HG03520 (cell line): ENCODE data around the gene NTSR1.
"Not testable (repeated sequence)": the region's sequence is repeated elsewhere in the genome, so short reads cannot be mapped to it uniquely, and the experiment has no call there.

Experiments used
- ATAC-seq: cut with Tn5 transposase; IDR thresholded peaks from one replicate; pipeline ENCODE4 v1.9.1; 2021; ENCODE audit warnings: mild to moderate bottlenecking, moderate library complexity; ENCODE audit not compliant: unreplicated experiment

Gene NTSR1

DNA sequence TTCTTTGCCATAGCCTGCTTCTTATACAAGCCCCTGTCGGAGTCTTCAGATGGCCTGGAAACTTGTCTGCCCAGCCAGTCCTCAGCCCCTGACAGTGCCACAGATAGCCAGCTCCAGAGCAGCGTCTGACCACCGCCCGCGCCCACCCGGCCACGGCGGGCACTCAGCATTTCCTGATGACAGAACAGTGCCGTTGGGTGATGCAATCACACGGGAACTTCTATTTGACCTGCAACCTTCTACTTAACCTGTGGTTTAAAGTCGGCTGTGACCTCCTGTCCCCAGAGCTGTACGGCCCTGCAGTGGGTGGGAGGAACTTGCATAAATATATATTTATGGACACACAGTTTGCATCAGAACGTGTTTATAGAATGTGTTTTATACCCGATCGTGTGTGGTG lies 36.9 kb upstream of the NTSR1 start:
- no peak for ATAC-seq

DNA sequence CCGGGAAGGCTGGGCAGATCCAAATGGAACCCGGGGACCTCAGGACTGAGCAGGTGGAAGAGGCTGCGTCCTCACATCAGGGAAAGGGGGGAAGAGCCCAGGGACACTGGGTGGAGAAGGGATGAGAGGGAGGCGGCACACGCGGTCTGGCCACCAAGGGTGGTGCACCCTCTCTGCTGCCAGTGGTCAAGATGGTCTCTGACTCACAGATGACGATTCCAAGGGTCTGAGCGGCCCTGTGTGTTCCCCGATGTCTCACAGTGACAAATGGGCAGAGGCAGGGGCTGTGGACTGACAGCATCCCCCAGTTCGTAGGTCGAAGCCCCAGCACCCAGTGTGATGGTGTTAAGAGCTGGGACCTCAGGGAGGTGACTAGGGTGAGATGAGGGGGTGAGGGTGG lies 34.3 kb upstream of the NTSR1 start:
- ATAC-seq, result no peak

DNA sequence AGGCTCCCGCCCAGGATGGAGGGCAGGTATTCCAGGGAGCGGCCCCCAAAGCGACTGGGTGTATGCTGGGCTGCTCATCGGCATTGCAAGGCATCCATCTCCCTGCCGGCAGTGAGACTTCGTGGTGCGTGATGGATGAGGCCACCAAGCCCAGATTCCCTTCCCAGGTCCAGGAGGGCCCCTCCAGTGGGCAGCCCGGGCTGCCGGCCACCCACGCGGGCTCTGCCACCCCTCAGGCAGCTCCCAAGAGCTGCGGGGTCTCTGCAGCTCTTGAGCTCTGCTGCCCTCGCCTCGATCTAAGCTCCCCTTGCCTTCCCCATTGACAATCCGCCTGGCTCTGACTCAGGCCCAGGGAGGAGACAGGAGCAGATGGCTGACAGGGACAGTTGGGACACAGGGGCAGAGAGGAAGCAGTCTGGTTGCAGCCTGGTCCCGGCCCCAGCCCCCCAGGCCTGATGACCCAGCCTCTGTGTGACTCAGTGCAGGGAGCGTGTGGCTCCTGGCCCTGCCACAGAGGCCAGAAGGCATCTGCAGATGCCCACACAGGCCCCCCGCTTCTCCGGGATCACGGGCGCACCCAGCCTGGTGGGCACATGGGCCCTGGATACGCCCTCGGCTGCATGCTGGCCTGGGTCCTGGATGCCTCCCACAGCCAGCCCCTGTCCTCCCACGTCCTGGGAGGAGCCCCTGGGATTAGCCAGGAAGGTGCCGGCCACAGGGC lies 33.3 kb upstream of the NTSR1 start:
- no peak for ATAC-seq

DNA sequence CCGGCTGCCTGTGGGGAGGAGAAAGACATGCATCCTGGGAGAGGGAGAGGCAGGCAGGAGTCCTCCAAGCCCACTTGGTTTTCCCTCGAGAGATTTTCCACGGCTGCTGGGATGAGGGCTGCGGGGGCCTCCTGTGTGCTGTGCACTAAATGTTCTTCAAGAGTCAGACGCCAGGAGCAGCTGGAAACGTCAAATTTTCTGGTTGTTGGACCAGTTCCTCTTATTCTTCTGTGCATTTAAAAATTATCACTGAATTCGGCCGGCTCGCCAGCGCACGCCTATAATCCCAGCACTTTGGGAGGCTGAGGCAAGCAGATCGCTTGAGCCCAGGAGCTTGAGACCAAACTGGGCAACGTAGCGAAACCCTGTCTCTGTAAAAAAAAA lies 32.8 kb upstream of the NTSR1 start:
- no peak for ATAC-seq

DNA sequence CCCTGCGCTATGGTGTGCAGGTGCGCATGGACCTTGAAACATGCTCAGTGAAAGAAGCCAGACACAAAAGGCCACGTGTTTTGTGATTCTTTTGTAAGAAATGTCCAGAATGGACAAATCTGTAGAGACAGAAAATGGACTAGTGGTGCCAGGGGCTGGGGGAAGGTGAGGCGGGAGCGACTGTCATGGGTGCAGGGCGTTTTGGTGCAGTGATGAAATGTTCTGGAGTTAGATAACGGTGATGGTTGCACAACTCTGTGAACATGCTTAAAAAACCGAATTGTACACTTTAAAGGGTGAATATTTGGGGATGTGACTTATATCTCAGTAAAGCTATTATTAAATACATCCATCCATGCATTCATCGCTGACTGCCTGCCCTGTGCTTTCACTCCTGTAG lies 31.7 kb upstream of the NTSR1 start:
- ATAC-seq, result no peak

DNA sequence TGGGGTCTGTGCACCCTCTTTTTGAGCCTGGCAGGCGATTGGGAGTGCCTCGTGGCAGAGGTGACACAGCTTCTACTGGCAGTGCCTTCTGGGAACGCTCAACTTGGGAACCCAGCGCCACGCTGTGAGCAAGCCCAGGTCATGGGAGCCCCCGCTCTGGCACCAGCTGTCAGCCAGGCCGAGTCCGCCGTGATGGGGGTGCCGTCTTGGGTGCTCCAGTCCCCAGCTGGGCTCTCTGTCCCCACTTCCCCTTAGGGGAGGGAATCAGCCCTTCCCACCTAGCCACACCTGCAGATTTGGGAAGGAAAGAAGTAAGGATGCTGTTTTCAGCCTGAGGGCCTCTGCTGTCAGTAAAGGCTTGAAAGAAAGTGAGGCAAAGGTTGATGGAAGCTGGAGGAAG lies 31.0 kb upstream of the NTSR1 start:
- ATAC-seq, result no peak

DNA sequence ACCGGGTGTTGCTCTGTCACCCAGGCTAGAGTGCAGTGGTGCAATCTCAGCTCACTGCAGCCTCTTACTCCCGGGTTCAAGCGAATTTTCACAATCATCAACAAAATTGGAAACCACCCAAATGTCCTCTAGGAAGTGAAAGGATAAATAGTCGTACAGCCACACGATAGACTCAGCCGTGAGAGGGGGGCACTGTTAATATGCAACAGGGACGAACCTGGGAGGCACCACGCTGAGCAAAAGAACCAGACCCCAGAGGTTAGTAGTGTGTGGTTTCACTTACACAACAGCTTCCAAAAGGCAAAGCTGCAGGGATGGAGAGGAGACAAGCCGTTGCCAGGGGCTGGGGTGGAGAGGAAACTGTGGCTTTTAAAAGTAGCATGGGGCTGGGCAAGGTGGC lies 30.1 kb upstream of the NTSR1 start:
- ATAC-seq, result no peak

DNA sequence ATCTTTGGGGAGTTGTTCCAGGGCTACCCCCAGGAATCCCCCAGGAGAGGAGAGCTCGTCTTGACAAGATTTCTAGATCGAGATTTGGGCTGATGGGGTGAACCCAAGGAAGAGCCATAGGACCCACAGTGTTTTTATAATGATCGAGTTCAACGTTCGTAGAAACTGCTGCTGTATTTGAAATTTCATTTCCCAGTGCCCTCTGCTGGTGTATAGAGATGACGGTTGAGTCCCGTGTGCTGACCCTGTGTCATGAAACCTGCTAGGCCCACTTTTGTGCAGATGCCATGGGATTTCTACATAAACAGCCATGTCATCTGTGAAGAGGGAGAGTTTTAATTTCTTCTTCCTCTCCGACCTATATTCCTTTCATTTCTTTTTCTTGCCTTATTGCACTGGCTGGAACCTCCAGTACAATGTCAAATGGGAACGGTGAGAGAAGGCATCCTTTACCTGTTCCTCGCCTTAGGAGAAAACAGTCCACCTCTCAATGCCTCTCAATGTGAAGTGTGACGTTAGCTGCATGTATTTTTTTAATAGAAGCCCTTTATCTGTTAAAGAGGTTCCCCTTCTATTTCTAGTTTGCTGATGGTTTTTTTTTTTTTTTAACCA lies 28.6 kb upstream of the NTSR1 start:
- no peak for ATAC-seq

DNA sequence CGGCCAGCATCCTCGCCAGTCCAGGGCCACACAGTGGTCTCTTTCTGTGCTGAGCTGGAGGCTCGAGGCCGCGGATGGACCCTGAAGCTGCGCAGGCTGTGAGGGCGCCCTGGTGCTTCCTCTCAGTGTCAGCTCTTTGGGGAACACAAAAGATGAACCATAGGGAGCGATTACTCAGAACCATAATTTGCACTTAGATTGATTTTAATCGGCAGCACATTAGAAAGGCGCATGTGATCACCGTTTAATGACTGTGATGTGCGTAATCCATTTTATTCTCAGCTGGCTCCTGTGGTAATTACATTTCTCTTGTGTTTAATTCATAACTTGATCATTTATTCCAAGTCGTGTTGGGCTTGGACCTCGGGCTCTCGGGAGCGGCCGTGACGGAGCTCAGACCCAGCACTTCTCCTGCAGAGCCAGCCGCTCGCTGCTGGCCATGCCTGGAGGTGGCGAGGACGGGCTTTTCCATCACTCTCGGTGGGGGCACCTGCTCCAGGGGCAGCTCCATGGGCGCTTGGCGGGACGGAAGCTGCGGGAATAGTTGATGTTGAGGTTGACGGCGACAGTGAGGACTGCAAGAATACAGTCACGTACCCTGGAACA lies 25.6 kb upstream of the NTSR1 start:
- ATAC-seq, result no peak

DNA sequence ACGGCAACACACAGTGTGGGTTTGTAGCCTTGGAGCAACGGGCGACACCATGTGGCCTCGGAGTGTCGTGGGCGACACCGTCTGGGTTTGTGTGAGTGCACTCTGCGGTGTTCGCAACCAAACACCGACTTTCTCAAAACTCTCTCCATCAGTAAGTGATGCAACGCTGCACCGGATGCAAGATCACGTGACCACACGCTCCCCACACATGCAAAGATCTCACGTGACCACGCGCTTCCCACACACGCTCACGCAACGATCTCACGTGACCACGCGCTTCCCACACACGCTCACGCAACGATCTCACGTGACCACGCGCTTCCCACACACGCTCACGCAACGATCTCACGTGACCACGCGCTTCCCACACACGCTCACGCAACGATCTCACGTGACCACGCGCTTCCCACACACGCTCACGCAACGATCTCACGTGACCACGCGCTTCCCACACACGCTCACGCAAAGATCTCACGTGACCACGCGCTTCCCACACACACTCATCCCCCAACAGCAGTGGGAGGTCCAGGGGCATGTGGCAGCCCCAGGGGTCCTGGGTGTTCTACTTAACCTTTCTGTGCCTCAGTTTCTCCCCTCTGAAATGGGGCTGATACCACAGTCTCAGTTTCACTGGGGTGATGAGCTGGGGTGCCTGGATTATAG lies 24.8 kb upstream of the NTSR1 start:
- ATAC-seq, result not testable (repeated sequence)

DNA sequence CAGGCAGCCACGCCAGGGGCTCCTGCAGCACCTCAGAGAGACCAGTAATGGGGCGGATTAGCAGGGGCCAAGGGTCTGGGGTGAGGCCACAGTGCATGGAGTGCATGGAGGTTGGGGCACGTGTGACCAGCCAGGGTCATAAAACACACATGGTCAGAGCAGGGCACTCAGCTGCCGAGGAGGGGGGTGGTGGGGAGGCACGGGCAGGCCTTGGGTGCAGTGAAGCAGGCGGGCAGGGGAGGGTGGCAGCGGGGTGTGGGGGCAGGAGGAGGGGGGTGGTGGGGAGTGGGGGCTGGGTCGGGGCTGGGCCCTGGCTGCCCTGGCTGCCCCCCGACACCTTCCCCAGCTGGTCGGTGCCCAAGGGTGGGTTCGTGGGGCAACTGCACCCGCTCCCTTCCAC lies 23.7 kb upstream of the NTSR1 start:
- no peak for ATAC-seq

DNA sequence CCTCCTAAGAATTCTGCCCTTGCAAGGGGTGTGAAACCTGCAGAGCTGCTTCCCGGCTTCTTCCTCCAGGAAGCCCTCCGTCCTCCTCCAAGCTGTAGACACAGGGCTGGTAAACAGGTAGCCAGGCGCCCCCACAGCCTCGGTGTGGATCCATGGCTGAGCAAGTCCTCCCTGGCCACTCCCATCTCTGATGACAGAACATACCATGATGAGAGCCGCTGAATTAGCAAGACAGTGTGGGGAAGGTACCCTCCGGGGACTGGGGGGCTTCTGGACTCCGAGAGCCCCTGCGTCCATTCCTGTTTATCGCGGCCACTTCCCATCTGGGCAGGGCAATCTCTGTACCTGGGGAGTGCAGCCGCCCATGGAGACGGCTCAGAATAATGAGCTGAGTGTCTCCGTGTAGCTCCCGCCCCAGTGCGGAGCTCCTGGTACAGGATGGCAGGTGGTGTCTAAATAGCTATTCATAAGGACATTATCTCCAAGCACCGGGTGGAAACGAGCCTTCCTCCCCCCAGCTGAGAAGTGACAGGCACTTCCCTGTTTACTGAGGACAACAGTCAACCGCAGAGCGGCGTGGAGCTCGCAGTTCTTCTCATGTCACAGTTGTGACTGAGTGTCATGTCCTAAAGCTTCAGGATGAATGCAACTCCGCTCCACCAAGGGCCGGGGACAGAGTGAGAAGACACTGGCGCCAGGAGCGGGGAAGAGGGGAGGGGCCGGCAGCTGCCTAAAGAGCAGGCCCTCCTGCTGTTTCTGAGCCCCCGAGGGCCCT lies 22.7 kb upstream of the NTSR1 start:
- ATAC-seq, result no peak

DNA sequence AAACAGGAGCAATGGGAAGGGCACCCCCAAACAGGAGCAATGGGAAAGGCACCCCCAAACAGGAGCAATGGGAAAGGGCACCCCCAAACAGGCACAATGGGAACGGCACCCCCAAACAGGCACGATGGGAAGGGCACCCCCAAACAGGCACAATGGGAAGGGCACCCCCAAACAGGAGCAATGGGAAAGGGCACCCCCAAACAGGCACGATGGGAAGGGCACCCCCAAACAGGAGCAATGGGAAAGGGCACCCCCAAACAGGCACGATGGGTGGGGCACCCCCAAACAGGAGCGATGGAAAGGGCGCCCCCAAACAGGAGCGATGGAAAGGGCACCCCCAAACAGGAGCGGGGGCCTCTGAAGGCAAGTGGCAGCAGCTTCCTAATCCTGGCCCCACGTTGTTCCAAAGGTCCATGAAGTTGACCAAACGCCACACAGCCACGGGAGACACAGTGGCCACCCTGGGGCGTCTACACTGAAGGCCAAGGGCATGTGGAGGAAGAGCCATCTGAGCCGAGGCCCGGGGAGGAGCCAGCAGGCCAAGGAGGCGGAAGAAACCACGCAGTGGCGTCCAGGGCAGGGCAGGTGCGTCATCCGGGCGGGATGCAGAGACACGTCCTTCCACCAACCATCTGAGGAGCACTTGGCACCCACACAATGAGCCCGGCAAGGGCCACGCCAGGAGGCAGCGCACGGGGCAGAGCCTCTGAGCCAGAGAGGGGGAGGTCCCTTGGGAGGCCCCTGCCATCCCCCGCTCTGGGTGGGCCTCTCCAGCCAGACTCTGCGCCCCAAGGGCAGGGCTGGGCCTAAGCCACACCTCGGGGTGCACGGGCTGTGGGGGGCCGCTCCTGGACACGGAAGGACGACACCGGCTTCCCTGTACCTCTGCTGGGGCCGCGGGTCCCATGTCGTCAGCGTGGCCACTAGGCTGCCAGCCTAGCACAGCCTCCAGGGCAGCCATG lies 21.5 kb upstream of the NTSR1 start:
- ATAC-seq, result no peak

DNA sequence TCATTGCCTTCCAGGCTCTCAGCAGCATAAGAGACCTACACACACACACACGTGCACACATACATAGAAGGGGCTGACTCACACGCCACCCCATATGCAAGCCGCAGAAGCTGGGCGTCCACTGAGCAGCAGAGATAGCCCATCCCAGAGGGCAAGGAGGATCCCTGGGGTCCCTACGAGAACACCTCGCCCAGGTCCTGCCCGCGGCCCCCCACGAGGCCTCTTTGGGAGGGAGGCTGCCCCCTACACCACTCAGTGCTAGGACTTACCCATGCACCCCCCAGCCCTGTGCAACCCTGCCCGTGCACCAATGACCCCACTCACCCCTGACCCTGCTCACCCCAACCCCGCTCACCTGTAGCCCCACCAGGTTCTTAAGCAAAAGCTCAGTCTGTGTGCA lies 20.6 kb upstream of the NTSR1 start:
- no peak for ATAC-seq

DNA sequence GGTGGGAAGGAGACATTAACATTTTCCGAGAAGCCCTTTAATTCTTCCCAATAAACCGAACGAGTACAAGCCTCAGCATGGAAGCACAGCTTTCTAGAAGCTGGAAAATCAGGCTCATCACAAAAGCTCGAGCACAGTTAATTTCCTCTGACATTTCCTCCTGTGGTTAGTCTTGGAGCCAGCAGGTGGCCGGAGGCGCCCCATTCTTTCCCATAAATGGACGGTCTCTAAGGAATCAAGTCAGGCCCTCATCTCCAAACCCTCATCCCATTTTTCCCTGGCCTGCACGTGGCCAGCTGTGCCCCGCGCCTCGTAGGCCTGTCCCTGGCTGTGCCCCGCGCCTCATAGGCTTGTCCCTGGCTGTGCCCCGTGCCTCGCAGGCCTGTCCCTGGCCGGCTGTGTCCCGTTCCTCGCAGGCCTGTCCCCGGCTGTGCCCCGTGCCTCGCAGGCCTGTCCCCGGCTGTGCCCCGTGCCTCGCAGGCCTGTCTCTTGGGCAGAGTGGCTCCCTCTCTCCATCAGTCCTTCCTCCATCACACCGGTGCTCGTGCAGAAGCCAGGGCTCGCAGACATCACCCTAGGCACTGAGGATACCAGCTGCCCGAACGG lies 19.7 kb upstream of the NTSR1 start:
- ATAC-seq, result no peak

DNA sequence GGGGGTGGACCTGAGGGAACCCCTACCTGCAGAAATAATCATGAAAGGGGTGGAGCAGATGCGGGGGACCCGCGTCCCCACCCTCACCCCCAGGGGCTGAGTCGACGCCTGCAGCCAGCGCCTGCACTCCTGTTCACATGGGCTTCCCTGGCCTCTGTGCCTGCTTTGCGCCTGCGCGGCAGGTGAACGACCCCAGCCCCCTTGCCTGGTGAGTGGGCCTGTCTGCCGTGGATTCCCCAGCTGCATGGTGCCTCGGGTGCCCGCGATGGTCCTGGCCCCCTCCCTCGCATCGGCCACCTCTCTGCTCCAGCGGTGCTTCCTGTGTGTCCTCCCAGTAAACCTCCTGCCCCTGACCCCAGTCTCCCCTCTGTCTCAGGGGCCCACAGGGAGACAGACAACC lies 18.8 kb upstream of the NTSR1 start:
- ATAC-seq, result no peak

DNA sequence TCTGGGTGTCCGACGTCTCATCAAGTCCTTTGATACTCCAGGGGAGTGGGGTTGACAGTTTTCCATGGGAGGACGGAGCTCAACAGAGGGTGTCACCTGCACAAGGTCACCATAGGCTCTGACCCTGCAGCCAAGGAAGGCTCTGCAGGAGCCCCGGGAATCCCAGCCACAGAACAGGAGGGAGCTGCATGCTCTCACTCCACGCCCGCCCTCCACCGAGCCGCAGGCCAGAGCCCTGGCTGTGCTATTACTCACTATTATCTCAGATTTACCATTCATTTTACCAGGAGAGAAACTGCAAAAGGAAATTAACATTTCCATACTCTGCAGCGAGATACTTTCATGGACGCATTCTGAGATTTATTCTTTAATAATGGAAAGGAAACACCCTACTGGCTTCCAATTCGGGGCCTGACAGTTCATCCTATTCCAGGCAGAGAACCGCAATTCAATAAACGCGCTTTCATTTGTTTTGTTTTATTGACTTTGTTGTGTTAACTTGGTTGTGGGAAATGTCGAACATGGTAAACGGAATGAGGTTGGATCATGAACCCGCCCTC lies 18.3 kb upstream of the NTSR1 start:
- no peak for ATAC-seq

DNA sequence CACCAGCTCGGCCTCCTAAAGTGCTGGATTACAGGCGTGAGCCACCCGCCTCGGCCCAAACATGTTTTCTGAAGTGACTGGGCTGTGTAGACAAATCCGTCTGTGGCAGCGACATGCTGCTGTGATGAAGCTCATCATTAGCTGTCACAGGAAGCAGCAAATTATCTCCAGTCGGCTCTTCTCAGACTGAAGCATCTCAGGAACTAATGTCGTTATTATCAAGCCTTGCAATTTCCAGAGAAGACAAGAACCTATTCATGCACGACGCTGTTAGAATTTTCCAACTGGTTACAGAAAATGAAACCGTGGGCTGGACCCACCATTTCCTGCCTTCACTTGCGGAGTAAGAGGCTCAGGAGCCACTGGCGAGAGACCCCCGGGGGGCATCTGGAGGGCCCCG lies 17.1 kb upstream of the NTSR1 start:
- ATAC-seq, result no peak

DNA sequence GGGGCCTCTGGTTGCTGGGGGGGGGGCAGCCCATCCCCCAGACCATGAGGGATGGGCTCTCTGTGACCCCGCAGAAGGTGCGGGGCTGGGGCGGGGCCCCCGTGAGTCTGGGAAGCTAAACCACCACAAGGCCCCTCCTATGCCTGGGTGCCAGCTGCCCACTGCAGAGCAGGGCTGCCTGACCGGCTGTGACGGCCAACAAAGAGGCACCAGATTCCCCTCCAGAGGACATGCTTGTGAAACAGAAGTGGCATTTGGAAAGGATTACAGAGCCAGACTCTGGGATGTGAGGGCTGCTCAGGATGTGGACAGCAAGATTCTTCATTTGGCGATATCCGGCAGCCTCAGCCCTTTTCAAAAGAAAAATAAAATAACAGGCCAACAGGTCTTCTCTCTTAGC lies 16.5 kb upstream of the NTSR1 start:
- ATAC-seq, result no peak
